Uterus (tissue), 4 donors: ENCODE measurements around the gene FAM3A. TPM values are rescaled to one million over a fixed set of nuclear protein-coding genes. Genes with fewer than 3 reads are reported as not detected.
A peak's percentile ranks its signal among the peaks of the same experiment; 100 is the strongest.

Experiments used
- DNase-seq, 2 donors: peaks; one replicate each; pipeline ENCODE4 v3.0.0-alpha.2; 2019 to 2020
- H3K27ac ChIP-seq, 2 donors: fragments of 200-600 bp; sonication (generic); 1 replicate in 1 of 2; 2 replicates in 1 of 2; pipeline ENCODE4 v1.5.1; 2016 to 2018
- H3K27me3 ChIP-seq, 2 donors: fragments of 200-600 bp; sonication (generic); one replicate each; pipeline ENCODE4 v1.5.1; 2018 to 2019; ENCODE audit warnings: control low read depth in 1 of 2
- H3K36me3 ChIP-seq, 2 donors: fragments of 200-600 bp; sonication (generic); one replicate each; pipeline ENCODE4 v1.5.1; 2019; ENCODE audit warnings: control low read depth in 1 of 2
- H3K4me1 ChIP-seq, 2 donors: fragments of 200-600 bp; sonication (generic); one replicate each; pipeline ENCODE4 v1.5.1; 2018 to 2019; ENCODE audit warnings: control low read depth in 1 of 2
- H3K4me3 ChIP-seq, 2 donors: fragments of 200-600 bp; sonication (generic); 1 replicate in 1 of 2; 2 replicates in 1 of 2; pipeline ENCODE4 v1.5.1; 2018 to 2019; ENCODE audit warnings: mild to moderate bottlenecking in 1 of 2
- H3K9me3 ChIP-seq, 2 donors: fragments of 200-600 bp; sonication (generic); one replicate each; pipeline ENCODE4 v1.5.1; 2019; ENCODE audit warnings: control low read depth in 1 of 2
- CTCF ChIP-seq, 4 experiments: fragments of 200-600 bp in 2 of 4; fragments of 450-650 bp in 2 of 4; sonication (generic) in 2 of 4; IDR thresholded peaks; one replicate each; pipeline ENCODE4 v1.5.1; 2016 to 2019; ENCODE audit warnings: antibody characterized with exemption in 4 of 4, mild to moderate bottlenecking in 2 of 4, moderate library complexity in 1 of 4
- POLR2A ChIP-seq, 2 donors: fragments of 450-650 bp; IDR thresholded peaks; one replicate each; pipeline ENCODE4 v1.6.1; 2016; ENCODE audit warnings: antibody characterized with exemption in 2 of 2, mild to moderate bottlenecking in 1 of 2, moderate library complexity in 1 of 2
- intact Hi-C: fragments of 100-400 bp; cut with DNase I; formaldehyde crosslinking; loops from one replicate; pipeline ENCODE4 v1.15.1; 2023; ENCODE audit warnings: low total_unique reads
- total RNA-seq, 4 donors: library from RNA; depleted of rRNA in 3 of 4; stranded (reverse); fragments of >200 nt in 3 of 4; gene quantifications; one replicate each; pipeline versions ENCODE4 v1.1.0 to v1.2.4, GENCODE V29; 2014 to 2023
- donor health status: DM: yes; HTN: yes; CAD: no.

Gene FAM3A
- total RNA-seq, 4 donors from 2014 or later: 5.1 to 55.9 (median 15.4) TPM

- no peak for DNase-seq
- H3K36me3 ChIP-seq: no peaks in the 10 kb centered on the region
- no peaks in the 10 kb centered on the region for H3K9me3 ChIP-seq
- no peaks in the 10 kb centered on the region for H3K4me1 ChIP-seq
- peak overlapping the region; percentile 78 to 91 for H3K27ac ChIP-seq
- no peaks in the 10 kb centered on the region for H3K27me3 ChIP-seq
- TF ChIP-seq CTCF (IDR thresholded peaks at IDR 0.05) (no peak), POLR2A (IDR thresholded peaks at IDR 0.05) (no peak)
- intact Hi-C loops: no loop called here
- peak overlapping the region; percentile 45 to 68 for H3K4me3 ChIP-seq
Observed at GRCh38 chrX:154548028-154548316, 31.9 kb upstream of the FAM3A start.

DNA sequence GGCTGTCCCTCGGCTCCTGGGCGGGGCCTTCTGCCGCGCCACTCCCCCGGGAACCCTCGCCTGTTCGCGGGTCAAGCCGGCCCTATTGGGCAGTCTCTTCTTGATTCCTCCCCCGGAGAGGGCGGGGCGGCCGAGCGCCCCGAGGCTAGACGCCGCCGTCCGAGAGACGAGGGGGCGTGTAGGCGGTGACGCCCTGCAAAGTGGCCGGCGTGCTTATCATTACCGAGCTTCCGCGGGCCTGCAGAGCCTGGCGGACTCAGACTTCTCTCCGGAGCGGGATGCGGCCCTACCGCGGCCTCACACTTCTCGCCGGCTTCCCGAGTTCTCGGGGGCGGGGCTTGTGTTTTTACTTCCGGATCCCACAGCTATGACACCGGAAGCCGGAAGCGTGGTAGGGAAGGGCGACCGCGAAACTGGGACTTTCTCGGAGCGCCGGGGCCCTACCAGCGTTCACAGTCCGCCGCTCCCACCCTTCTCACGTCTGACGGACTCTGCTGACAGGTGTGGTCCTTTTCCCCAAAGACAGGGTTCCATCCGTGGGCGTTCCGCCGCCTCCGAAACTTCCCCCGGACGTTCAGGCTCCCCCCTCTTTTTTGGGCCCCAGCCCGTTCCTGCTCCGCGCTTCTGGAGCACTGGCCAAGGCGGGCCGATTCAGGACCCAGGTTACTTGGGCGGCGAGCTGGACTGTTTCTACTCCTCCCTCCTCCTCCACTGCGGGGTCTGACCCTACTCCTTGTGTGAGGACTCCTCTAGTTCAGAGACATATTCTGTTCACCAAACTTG, 31.4 kb upstream of the FAM3A start, which contains the start of gene IKBKG:
IKBKG (plus strand) TSS at position 376 of the 783 bp plus-strand sequence. CDS start 4,383 bp downstream, outside the sequence.
- DNase-seq: peak; percentile 89 to 92
- H3K27me3 ChIP-seq: no peaks in the 10 kb centered on the region
- TF ChIP-seq POLR2A (IDR thresholded peaks at IDR 0.05) (peak in 1 of 2 donors; percentile 29), CTCF (IDR thresholded peaks at IDR 0.05) (no peak)
- peak within 1 kb of the TSS; percentile 78 to 91 for H3K27ac ChIP-seq
- no peaks in the 10 kb centered on the region for H3K4me1 ChIP-seq
- H3K4me3 ChIP-seq: peak within 1 kb of the TSS; percentile 45 to 68
- no peaks in the 10 kb centered on the region for H3K36me3 ChIP-seq
- intact Hi-C loops: no loop called here
- H3K9me3 ChIP-seq: no peaks in the 10 kb centered on the region

DNA sequence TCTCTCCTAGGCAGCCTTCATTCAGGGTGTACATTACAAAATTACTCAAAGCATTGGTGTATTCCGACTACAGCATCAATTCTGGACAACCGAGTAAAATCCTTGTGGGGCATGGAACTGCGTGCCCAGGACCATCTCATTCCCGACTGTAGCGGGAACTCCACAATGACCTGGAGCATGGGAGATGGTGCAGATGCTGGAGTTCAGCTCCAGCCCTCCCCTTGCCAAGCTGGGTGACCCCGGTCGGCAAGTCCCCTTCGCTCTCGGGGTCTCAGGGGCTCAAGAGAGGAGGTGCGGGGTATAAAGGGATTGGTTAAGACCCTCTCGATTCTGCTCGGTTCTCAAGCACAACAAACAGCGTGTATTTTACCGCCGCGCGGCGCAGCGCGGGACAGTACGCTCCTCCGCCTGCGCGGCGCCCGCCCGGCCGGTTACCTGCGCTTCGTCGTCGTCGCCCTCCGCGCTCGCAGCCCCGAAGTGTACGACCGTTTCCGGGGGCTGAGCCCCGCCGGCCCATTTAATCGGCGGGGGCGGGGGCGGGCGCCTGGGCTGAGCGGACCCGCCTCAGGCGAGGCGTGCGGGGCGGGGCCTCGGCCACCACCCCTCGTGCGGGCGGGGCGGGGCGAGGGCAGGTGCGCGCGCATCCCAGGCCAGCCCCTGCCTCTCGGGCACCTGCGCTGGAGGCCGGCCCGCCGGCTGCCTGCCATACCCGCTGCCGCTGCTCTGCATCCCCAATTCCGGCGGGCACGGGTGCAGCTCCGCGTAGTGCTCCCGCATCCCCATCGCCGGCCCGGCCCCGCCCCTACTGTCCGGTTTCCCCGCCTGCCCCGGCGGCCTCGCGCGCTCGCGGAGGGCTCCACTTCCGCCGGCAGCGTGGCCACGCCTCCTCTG, 30.6 kb upstream of the FAM3A start, which contains the start of gene G6PD:
G6PD (minus strand) TSS at position 493 of the 891 bp plus-strand sequence. CDS start 691 bp downstream, outside the sequence.
- no peaks in the 10 kb centered on the region for H3K27me3 ChIP-seq
- intact Hi-C loops: no loop called here

DNA sequence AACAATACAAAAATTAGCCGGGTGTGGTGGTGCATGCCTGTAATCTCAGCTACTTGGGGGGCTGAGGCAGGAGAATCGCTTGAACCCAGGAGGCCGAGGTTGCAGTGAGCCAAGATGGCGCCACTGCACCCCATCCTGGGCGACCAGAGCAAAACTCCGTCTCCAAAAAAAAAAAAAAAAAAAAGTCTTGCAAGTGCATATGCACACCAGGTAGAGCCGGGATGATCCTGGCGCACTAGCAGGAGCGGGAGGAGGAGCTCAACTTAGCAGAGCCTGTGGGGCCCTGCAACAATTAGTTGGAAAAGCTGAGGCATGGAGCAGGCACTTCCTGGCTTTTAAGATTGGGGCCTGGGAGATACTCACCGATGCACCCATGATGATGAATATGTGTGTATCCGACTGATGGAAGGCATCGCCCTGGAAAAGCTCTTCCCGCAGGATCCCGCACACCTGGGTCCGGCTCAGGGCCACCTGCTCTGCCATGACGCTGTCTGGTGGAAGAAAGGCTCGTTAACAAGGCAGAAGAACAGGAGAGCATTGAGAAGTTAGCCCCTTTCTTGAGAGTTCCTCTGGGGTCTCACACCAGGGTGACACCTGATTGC, 29.7 kb upstream of the FAM3A start:
- Histone ChIP-seq H3K27me3 (no peaks in the 10 kb centered on the region), H3K4me1 (peaks cover 0 to 3% of the 10 kb centered on the region in 2 donors), H3K4me3 (peak overlapping the region; percentile 45 to 68), H3K36me3 (no peaks in the 10 kb centered on the region), H3K9me3 (no peaks in the 10 kb centered on the region), H3K27ac (peak overlapping the region in 1 of 2 donors; percentile 91)
- no peak for DNase-seq
- intact Hi-C loops: no loop called here
- TF ChIP-seq CTCF (IDR thresholded peaks at IDR 0.05): no peak
- no peak for TF ChIP-seq POLR2A (IDR thresholded peaks at IDR 0.05)

More for the DNA sequence above, 30.6 kb upstream of the FAM3A start, which contains the start of gene G6PD:
- peak within 1 kb of the TSS; percentile 78 to 91 for H3K27ac ChIP-seq
- H3K4me1 ChIP-seq: peaks cover 0 to 3% of the 10 kb centered on the region in 2 donors
- no peaks in the 10 kb centered on the region for H3K9me3 ChIP-seq
- no peak for TF ChIP-seq CTCF (IDR thresholded peaks at IDR 0.05)
- peak in 1 of 2 donors; percentile 46 for TF ChIP-seq POLR2A (IDR thresholded peaks at IDR 0.05)
- no peaks in the 10 kb centered on the region for H3K36me3 ChIP-seq
- H3K4me3 ChIP-seq: peak within 1 kb of the TSS; percentile 45 to 68
- DNase-seq: no peak
